Embryonic facial prominence (tissue), 1 donor: ENCODE results near the gene RRAD.

ENCODE experiments used
- DNase-seq: peaks from one replicate; pipeline ENCODE4 v3.0.0-alpha.2; 2016; ENCODE audit errors: extremely low spot score

The RRAD gene

DNA sequence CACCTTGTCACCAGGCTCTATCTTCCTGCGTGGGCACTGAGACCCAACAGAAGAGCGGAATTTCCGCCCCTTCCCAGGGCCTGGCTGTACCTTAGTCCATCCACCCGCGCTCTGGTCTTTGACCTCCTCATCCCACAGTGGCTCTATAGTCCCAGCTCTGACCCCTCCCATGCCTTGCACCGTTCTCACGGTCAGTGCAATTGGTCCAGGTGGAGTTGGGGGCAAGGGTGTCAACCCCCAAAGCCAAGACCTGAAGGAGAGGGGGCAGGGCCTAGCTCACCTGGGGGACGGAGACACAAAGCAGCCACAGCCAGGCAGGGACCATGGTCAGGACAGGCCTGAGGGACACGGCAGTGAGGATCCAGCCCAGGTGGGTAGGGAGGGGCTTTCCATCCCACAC is 7.6 kb downstream of the RRAD start:
- DNase-seq = no peak

DNA sequence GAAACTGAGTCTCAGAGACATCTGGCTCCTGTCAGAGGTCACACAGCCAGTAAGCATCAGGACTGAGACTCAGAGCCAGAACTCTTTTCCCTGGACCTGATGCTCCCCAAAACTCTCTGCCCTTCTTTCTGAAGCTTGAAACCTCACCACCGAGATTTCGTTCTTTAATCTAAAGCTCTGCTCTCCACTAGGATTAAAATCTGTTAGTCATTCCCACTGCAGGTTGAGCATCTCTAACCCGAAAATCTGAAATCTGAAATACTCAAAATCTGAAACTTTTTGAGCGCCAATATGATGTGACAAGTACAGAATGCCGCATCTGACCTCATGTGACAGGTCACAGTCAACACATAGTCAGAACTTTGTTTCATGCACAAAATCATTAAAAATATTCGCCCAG is 8.8 kb downstream of the RRAD start:
- DNase-seq = no peak

DNA sequence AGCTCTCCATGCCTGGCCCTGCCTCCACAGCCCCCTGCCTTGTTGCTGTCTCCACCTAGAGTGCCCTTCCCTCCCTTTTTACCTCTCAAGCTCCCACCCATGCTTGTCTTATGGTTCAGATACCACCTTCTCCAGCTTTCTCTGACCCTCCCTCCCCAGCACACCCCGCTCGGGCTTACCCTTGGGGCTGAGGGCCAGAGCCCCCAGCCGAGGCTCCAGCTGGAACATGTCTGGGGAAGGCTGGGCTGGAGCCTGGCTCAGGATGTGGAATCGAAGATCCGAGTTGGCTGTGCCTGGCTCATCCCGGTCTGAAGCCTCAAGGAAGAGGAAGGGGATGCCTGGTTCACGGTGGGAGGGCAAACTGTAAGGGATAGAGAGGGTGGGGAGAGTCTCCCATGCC is 10.3 kb downstream of the RRAD start:
- no peak for DNase-seq

DNA sequence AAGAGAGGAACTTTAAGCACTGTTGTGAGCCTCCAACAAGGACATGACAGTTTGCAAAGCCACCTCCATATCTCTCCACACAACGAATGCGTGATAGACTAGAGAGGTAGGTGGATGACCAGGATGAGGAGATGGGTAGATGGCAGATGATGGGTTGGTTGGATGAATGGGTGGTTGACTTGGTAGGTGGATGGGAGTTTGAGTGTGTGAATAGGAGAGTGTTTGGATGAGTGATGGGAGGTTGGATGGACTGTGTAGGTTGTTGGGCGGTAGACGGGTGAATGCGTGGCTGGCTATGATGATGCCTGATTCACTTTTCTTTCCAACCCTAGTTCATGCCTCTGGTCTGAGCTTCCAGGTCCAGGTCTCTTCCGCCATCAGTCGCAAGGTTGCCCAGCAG is 10.8 kb downstream of the RRAD start:
- no peak for DNase-seq

DNA sequence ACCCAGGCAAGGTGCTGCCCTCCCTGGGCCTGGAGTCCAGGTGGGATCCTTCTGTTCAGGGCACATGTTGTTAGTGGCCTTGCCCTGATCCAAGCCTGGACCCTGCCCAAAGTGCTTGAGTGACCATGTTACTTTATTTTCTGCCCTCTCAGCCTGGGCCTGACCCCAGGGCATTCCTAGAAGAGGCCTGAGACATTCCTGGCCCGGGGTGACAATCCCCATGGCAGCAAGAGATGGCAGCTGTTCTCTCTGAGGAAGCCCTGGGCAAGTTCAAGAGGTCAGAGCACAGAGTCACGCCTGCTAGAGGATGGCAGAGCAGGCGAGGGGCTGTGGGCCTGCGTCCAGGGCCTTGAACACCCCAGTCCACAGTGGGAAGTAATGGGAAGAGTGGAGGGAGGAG is 11.6 kb downstream of the RRAD start:
- no peak for DNase-seq

DNA sequence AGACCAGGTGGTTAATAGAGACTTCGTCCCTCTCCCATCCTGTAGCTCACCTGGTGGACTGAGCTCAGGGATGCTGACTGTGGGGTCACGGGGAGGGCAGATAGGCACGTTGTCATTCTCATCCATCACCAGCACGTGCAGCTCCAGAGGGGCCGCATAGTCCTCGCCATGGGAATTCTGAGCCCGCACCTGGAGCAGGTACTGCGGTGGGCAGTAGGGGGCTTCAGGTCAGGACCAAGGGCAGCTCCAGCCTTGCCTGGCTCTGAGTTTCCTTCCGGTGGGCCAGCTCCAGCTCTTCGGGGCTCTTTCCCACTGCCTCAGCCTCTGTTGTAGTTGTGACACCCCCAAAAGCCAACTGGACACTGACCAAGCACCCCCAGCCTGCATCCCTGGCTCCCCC is 12.3 kb downstream of the RRAD start:
- DNase-seq = no peak

DNA sequence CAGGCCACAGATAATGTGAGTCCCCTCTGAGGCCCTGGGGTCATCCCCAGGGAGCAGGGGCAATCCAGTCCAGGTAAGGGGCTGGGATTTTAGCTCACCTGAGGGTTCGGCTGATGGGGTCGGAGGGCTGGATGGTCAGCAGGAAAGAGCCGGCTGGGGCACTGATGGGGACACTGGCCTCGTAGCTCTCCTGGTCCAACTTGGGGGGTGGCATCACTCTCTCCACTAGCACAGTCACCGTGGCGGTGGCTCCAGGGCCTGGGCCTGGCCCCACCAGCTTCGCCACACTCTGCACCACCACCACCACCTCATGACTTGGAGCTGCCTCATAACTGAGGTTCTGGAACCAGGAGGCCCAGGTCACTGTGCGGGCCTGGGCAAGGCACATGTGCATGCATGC is 13.5 kb downstream of the RRAD start:
- no peak for DNase-seq

DNA sequence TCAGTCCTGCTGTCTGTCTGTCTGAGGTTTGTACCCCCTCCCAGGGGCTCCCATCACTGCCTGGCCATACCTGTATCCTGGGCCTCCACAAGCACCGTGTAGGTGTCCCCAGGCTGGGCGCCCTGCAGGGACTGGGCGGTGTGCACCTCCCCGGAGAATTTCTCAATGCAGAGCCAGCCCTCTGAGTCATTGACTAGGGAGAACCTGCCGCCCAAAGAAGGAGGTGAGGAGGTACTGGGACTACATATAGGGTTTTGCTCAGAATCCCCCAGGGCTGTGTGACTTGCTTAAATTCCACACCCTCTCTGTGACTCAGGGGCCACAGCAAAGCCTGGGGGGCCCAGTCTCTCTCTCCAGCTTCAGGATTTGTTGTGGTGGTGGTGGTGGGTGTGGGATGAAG is 14.2 kb downstream of the RRAD start:
- DNase-seq = no peak

DNA sequence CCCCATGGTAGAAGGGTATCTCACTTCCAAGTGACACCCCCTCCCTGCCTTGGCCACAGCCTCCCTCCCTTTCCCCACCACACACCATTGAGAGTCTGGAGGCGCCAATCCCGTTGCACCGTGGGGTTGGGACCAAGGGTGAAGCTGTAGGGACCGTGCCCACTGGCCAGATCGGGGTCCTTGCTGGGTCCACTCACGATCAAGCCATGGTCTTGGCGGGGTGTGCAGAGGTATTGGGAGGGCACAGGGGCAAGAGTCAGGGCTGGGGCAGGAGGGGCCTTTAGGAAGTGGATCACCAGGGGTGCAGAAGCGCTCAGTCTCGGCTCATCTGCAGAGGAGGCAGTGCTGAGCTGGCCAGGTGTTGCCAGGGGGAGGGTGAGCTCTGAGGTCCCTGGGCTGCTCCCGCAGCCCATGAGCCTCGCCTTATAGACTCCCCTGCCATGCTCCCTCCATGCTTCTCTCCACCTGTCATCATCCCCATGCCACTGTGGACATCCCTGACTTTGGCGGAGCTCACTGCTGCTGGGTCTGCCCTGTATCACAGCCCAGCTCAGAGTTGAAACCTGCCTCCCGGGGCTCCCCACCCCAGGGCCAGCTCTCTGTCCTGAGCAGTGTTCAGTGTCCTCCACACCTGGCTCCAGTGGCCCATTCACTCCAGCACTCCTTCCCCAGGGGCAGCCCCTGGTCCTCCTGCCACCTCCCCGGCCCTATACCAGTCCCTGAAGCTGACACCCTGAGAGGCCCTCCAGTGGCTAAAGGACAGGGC is 15.0 kb downstream of the RRAD start:
- no peak for DNase-seq

DNA sequence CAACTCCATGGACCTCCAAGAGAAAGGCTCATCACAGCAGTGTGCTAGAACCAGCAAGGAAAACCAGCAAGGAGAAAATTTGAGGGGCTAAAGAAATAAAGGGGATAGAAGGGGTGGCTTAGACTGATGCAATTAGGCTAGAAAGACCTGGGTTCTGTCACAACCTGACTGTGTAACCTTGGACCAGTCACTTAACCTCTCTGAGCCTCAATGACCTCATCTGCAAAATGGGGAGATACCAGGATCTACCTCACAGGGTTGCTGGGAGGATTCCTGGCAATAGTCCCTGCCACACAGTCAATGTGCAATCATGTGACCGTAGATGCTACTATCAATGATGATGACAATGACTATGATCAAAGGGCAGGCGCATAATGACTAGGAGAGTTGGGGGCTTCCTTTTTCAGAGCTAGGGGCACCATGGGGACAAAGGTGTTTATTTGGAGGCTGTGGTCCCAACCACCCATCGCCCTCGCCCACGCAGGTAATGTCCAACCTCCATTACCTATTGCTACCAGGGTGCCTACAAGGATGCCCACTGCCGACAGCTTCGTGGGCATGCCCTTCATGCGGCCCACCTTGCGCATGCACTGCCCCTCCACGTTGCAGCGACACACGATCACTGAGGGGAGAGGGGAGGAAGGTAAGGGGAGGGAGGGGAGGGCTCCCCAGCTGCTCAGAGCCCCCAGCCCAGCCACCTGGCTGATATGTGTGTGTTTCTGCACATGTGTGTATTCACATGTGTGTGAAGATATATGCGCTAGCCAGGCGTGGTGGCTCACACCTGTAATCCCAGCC is 16.4 kb downstream of the RRAD start:
- no peak for DNase-seq

DNA sequence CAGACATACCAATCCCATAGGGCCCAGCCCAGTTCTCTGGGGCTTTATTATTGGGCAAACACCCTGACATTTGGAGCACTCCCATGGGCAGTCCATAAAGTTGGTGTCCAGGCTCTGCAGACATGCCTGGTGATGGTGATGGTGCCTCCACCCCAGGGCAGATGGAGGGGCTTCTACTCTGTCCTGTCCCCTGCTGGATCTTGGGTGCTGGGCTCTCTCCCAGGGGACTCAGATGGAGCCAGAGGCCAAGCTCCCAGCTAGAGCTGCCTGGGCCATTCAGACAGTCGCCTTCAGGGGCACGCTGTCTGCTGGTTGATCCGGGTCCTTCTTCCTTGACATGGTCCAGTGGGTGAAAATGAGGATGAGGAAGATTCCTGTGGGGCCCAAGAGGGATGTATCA is 17.2 kb downstream of the RRAD start:
- DNase-seq = no peak

DNA sequence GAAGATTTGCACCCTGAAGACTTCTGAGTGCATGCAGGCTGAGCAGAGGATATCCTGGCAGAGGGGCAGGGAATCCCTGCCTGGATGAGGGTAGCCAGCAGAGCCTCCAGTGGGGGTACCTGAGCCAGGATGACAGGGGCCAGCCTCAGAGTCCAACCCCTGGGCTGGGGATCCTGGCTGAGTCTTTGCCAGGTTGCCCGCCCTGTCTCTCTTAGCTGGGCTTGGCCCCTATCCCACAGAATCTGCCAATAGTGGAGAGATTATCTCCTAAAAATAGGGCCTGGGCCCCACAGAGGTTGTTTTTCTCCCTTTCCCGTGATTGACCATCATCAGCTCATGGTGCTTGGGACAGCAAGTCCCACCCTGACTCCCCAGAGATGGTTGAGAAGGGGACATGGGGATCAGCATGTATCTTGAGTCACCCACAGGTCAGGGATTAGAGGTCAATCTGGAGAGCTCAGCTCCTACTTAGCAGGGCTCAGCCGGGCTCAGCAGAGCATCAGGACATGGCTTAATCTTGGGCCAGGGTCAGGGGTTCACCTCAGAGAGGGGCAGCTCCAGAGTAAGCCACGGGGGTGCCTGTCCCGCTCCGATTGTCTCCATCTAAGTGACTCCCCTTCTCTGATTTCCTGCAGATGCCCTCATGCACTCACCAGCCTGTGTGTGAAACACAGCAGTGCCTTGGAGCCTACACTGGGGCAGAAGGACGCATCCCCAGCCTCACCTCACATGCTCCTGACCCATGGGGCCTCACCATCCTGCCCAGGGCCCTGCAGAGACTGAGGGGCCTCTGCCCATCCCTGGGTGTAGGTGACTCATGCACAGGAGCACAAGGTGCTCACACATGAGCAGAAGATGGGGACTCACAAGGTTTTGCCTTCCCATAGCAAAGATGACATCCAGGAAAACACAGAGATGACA is 18.2 kb downstream of the RRAD start:
- no peak for DNase-seq

DNA sequence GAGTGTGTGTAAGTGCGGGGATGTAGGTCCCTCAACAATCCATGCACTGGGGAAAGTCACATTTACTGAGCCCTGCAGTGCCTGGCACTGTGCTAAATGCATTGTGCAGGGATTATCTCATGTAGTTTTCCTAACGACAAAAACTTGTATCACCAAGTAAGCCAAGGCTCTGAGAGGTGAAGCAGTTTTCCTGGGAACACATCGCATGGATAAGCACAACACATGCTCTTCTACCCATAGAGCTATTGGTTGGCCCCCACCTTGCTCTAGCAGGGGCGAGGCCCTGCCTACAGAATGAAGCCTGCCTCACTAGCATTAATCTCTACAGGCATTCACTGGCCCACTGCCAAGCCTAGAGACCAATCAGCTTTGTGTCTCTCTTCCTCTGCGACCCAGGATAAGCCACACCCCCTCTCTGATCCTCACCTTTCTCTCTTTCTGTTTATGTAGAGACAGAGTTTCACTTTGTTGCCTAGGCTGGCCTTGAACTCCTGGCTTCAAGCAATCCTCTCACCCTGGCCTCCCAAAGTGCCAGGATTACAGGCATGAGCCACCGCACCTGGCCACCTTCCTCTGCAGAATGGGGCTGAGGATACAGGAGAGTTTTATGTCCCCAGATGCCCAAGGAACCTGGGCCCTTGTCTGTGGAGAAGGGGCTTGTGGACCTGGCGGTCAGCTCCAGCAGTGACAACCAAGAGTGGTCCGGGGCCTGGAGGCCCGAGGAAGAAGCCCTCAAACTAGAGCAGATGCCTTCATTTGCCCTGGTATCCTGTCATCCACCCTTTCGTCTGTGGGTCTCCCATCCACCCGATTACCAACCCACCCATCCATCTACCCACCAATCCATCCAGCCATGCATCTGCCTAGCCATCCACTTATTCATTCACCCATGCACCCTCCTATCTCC is 19.4 kb downstream of the RRAD start:
- no peak for DNase-seq

DNA sequence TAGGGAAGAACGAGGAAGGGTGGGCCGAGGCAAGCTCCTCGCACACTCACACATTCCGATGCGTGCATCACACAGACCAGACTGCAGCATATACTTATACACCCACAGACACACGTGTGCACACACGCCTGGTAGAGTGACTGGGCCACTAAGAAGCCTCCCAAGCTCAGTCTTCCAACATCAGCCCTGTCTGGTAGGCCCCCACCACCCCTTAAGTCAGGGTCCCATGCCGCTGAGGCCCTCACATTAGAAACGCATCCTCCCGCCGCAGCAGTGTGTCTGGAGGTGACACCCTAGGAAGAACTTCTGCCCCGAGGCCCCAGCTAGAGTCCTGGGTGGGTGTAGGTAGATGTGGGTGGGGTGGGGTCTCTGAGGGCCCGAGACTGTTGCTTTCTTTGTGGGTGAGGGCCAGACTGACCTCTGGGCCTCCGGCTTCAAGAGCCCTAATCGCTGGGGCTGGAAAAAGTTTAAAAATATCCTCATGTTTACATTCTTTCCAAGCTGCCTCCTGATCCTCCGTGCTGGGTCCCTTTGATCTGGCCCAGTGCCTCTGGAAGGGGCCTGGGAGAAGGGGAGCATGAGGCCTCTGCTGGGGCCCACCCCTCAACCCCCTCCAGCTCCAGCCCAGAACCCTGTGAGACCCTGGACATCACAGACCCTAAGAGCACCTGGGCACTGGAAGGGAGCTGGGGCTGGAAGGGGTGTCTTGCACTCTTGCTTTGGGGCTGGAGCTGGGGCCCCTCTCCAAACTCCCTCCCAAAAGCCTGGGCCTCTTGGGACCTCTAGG is 20.3 kb downstream of the RRAD start:
- DNase-seq = no peak

DNA sequence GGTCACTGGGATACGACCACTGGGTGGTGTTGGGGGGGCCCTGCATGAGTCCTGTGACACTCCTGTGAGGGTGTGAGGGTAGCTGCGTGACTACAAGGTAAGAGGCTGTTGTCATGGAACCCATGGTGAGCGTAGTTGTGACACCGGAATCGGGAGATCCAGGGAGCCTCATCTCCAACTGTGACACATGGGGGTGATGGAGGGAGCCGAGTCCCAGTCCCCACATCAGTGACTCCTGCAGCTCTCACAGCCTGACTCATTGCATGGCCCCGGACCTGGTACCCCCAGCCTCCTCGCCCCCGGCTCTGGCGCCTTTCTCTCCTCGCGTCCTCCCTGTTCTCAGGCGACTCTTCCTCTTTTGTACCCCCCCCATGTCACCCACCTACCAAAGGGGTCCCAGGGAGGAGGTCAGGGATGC is 20.9 kb downstream of the RRAD start:
- no peak for DNase-seq

DNA sequence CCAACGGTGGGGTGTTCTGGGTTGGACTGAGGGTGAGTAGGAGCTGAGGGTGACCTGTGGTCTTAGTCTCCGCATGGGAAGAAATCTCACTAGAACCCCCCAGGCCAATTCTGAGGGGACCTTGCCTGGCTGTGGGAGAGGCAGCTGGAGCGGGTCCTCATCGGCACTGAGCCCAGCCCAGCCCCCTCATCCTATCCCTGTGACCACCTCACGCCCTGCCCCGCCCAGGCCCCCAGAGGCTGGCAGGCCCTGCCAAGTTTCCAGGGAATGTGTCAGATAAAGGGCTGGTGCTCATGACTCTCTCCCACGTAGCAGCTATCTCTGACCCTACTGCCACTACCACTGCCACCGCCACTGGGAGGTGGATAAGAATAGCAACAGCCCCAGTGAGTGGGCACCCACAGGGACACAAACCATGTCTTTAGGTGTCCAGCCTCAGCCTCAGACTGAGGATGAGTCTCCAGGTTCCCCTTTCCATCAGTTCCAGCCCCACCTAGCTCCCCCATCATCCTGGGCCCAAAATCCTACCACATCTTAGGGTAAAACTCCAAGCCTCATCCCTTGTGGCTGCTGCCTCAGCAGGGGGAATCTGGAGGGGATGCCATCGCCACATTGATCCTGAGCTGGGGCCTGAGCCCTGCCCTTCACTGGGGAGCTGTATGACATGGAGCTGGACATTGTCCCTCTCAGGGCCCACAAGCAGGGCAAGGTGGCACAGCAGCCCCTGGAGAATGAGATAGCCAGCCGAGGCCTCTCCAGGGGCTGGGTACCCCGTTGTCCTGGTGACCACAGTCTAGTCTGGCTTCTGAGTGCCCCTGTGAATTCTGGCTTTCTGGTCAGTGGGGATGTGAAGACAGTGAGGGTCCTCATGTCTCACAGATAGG is 21.5 kb downstream of the RRAD start:
- no peak for DNase-seq

DNA sequence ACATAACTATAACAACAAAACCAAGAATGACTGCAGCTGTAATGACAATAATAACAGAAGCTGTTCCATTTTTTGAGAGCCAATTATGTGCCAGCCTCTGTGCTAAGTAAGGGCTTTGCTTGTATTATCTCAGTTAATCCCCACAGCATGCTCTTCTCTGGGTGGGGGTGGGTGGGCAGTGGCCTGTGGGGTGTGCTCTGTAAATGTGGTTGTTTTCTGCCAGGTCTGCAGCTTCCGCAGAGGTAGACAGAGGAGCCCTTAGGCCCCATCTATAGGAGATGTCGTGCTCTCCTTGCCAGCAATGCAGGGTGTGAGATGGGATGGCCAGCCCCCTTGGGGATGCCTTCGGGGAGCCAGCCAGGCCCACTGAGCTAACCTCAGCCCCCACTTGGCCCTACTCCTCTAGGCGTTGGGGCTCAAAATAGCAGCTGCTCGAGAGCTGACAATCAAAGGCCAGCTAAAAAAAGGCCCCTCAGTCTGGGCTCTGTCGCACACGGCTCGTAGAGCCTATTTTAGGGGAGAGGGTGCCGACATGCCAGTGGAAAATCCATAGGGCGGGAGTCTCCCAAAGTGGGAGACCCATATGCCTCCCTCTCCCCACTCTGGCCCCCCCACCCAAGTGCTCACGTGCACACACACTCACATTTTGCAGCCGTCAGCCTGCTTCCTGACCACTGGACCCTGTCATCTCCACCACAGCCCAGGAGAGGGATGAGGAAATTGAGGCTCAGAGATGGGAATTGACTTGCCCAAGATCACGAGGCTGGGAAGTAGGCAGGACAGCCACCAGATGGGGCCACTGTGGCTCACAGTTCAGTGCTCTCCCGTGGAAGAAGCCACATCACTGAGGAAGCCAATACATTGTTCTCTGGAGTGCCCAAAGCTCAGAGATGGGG is 22.4 kb downstream of the RRAD start:
- no peak for DNase-seq

DNA sequence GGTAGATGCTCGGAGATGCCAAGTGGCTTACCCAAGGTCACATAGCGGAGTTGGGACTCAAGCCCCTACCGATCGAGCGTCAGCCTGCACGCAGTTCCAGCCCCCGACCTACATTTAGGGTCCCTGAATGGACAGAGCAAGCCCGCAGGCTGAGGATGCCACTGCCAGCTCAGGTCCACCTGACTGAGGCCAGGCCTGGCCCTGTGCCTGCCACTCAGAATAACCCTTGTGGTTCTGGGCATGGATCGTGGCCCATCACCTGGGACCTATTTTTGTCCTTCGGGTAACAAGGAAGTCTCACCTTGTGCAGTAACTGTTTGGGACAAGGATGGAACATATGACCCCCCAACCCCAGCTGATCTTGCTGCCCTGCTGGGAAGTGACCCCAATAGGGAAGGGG is 23.7 kb downstream of the RRAD start:
- no peak for DNase-seq
